Stimulated activated CD8-positive, alpha-beta memory T cell treated with anti-CD3 and anti-CD28 coated beads, Interleukin-7, amount 100 ng/mL, for 1 hour (primary cell): Measurements from ENCODE around the gene MAX.
"Not testable (repeated sequence)": the region's sequence is repeated elsewhere in the genome, so short reads cannot be mapped to it uniquely, and the experiment has no call there.

Experiments
- DNase-seq, 2 donors: peaks; one replicate each; pipeline ENCODE4 v3.0.0-alpha.2; 2020; ENCODE audit warnings: low read depth in 2 of 2

MAX gene

DNA sequence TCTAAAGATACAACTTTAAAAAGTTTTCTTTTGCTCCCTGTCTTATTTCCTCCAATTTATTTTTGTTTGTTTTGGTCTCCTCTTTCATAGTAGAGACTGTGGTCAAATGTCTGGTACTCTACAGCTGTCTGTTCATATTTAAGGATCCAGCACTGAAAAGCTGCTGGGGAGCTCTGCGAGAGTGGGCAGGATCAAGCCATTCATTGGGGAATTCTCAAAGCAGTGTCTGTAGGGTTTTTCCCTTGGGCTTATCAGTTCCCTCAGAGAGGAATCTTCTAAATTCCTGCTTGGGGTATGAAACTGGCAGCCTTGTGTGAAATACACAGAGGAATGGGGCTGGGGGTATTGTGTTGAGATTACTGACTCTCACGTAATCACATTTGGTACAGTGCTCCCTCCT lies 63.4 kb downstream of the MAX start:
- no peak for DNase-seq

DNA sequence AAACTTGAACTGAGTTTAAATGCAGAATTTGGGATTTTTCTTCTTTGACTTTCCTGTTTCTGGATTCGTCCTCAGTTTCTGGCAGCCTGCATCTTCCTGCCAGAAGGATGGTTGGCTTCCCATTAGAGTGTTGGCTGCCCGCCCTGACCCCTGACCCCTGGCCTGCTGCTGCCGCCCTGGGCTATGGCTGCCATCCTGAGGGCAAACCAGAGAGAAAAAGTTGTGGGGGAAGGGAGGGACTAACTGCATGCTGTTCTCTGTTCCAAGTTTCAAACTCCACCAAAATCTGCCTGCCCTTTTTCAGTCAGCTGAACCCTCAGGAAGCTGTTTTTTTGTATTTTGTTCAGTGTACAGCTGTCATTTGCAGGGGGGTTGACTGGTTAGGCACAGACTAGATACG lies 67.3 kb downstream of the MAX start:
- no peak for DNase-seq

DNA sequence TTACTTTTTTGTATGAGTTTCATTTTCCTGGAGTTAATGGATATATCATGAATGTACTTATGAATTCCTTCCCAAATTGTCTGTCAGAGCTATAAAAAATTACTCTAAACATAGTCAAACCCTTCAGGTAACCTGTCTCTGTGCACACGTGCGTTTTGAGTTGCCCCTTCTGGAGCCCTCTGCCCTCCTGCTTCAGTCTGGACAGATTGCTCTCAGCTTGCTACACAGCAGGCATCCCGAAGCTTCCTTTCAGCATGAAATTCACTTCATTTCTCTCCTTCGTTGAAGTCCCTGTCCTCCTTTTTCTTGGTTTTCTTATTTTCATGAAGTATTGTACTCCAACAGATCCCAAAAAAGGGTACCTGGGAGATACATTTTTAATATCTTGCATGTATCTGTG lies 68.3 kb downstream of the MAX start:
- no peak for DNase-seq

DNA sequence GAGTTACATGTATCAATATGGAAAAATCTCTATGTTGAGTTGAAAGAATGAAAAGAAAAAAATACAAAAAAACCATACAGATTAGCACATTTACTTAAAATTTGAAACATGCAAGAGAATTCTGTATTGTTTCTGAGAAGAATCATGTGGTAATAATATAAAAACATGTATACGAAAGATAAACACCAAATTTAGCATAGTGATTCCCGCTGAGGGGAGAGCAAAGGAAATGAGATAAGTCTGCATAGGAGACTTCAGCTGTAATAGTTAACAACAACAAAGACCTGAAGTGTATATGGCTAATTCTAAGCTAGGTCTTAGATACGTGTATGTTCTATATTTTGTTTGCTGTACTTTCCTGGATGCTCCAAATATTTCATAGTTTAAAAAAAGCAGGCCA lies 69.1 kb downstream of the MAX start:
- DNase-seq, result no peak

DNA sequence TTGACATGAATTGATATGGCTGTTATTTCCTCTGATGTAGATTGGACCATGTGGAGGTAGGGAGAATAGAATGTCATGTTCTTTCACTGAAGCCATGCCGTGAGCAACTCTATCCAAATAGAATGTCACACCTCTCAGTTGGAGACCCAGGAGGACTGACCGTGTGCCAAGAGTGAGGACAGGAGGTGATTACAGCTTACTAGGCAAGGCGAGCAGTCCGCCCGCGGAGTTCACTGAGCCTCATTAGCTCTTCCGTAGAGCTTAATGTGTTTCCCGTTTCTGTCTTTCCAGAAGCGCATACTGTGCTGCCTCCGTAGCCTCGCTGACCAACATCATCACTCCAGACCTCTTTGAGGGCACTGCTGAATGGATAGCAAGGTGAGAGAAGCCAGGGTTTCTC lies 70.0 kb downstream of the MAX start:
- no peak for DNase-seq

DNA sequence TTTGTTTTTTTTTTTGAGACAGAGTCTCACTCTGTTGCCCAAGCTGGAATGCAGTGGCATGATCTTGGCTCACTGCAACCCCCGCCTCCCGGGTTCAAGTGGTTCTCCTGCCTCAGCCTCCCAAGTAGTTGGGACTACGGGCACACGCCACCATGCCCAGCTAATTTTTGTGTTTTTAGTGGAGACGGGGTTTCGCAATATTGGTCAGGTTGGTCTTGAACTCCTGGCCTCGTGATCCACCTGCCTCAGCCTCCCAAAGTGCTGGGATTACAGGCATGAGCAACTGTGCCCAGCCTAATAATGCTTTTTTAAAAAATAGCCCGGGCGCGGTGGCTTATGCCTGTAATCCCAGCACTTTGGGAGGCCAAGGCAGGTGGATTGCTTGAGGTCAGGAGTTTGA lies 71.0 kb downstream of the MAX start:
- DNase-seq, result not testable (repeated sequence)

DNA sequence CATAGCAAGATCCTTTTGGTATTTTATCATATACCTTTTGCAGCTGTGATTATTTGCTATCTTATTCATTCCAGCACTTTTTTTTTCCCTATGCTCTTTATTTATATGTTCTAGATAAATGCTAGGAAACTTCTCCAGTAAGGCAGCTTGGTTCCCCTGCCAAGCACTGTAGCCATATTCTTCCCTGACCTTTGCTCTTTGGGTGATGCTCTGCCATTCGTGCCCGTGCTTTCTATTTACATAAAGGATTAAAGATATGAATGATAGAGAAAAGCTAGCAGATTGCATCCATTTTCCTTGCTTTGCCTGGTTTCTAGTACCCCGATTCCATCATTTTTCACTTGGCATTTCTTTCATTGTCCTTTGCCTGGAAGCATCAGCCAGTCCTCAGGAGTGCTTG lies 73.4 kb downstream of the MAX start:
- no peak for DNase-seq

DNA sequence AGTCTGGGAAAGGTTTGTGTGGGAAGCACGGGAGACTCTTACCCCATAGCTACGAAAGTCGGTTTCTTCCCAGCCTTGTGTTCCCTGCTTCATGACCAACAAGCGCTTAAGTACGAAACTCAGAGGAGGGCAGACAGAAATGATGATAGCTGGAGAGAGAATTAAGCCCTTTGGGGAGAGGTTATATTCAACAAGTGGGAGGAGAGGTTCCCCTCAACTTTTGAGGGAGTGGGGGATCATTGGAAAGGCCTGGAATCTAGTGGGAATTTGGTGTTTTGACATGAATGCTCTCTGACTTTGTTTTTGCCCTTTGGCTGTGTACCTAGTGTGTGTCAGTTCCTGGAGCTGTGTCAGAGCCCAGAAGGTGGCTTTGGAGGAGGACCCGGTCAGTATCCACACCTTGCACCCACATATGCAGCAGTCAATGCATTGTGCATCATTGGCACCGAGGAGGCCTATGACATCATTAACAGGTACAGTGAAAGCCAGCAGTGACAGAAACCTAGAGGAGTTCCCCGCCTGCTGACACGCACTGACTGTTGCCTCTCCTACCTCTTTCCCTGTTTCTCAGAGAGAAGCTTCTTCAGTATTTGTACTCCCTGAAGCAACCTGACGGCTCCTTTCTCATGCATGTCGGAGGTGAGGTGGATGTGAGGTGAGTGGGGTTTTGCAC lies 75.1 kb downstream of the MAX start:
- no peak for DNase-seq

DNA sequence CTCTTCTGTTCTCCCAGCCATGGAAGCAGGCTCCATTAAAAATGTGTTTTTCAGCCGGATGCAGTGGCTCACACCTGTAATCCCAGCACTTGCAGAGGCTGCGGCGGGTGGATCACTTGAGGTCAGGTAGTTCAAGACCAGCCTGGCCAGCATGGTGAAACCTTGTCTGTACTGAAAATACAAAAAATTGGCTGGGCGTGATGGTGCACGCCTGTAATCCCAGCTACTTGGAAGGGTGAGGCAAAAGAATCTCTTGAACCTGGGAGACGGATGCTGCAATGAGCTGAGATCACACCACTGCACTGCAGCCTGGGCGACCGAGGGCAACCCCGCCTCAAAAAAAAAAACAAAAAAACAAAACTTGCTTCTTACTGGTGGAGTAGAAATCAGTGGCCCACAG lies 75.8 kb downstream of the MAX start:
- no peak for DNase-seq

DNA sequence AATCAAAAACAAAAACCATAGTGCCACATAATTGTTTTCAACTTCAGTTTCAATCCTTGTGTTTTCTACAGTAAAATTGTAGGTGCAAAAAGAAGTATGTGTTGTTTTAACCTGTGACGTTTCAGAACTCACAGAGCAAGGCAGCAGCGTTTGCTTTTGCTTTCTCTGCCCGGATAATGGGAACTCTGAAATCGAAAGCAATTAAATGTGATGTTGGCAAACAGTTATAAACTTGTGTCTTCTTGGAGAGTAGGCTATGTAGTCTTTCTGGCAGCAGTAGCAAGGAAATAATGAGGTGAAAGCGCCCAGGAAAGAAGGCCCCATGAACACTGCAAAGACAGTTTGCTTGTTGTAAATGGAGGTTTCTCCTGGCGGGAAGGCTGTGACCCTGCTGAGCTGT lies 76.5 kb downstream of the MAX start:
- DNase-seq, result no peak
